Gastroesophageal sphincter (tissue), 3 donors: Measurements from ENCODE around the gene BMP8B.
"Not testable (repeated sequence)": the region's sequence is repeated elsewhere in the genome, so short reads cannot be mapped to it uniquely, and the experiment has no call there.

Experiments
- EP300 ChIP-seq: sonication (generic); formaldehyde crosslinking; IDR thresholded peaks from one replicate; pipeline ENCODE4 v1.6.1; 2017; ENCODE audit warnings: antibody characterized with exemption, mild to moderate bottlenecking
- POLR2A ChIP-seq, 2 donors: fragments of 450-650 bp; IDR thresholded peaks; one replicate each; pipeline ENCODE4 v1.6.1; 2017; ENCODE audit warnings: antibody characterized with exemption in 2 of 2, mild to moderate bottlenecking in 2 of 2, moderate library complexity in 1 of 2
- TF ChIP-seq, protein P1 (sequence below), 4 experiments: fragments of 200-600 bp in 2 of 4; fragments of 450-650 bp in 2 of 4; sonication (generic) in 1 of 4; IDR thresholded peaks; one replicate each; pipeline ENCODE4 v1.5.1; 2017 to 2019; ENCODE audit warnings: antibody characterized with exemption in 4 of 4, mild to moderate bottlenecking in 2 of 4, moderate library complexity in 2 of 4

DNA sequence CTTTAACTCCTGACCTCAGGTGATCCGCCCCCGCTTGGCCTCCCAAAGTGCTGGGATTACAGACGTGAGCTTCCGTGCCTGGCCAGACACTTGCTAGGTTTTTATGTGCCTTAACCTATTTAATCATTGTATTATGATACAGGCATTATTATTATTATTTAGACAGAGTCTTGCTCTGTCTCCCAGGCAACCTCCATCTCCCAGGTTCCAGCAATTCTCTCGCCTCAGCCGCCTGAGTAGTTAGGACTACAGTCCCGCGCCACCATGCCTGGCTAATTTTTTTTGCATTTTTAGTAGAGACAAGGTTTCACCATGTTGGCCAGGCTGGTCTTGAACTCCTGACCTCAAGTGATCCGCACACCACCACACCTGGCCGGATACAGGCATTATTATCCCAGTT, 6.0 kb downstream of the BMP8B start:
- not testable (repeated sequence) for TF ChIP-seq EP300; POLR2A (IDR thresholded peaks at IDR 0.05)
- TF ChIP-seq, protein P1, sequence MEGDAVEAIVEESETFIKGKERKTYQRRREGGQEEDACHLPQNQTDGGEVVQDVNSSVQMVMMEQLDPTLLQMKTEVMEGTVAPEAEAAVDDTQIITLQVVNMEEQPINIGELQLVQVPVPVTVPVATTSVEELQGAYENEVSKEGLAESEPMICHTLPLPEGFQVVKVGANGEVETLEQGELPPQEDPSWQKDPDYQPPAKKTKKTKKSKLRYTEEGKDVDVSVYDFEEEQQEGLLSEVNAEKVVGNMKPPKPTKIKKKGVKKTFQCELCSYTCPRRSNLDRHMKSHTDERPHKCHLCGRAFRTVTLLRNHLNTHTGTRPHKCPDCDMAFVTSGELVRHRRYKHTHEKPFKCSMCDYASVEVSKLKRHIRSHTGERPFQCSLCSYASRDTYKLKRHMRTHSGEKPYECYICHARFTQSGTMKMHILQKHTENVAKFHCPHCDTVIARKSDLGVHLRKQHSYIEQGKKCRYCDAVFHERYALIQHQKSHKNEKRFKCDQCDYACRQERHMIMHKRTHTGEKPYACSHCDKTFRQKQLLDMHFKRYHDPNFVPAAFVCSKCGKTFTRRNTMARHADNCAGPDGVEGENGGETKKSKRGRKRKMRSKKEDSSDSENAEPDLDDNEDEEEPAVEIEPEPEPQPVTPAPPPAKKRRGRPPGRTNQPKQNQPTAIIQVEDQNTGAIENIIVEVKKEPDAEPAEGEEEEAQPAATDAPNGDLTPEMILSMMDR (IDR thresholded peaks at IDR 0.05), result not testable (repeated sequence)
